ENCODE data around the gene TTLL4. TPM values are rescaled to one million over a fixed set of nuclear protein-coding genes. Genes with fewer than 3 reads are reported as not detected.

The TTLL4 gene
- total and polyA plus RNA-seq, 10 donors = 6.2 to 40.5 (median 19.6) TPM

DNA sequence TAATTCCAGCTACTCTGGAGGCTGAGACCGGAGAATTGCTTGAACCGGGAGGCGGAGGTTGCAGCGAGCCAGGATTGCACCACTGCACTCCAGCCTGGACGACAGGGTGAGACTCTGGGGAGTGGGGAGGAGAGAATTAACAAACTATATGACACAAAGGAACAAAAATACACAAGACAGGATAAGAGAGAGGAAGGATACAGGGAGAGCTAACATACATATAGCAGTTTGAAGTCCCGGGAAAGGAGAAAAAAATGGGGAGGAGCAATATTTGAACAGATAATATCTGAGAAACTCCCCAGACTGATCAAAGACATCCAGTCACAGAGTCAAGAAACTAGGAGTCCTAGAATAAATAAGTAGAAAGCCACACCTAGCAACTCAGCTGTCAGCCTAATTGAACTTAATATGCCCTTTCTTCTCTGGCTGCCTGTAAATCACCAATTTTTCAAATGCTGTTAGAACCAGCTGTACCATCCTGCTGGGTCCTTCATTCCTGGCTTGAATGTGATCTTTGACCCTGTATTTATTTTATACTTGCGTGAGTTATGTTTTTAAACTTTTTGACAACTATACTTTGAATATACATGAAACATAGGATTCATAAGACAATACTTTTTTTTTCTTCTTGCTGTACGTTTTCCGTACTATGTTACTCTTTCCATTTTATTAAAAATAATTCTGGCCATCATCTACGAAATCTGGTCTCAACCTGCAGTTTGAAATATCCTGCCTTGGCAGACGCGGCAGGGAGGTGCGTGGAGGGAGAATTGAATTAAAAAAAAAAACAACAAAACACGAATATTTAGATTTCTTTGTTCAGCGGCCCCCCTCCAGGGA lies 70.4 kb downstream of the TTLL4 start:
- intact Hi-C loops (cut with DNase I; ENCODE audit: low total_unique reads) = no loop called here
- WGBS, 5 donors = 43 to 46% (median 44%) methylated on average over 15 of the region's 15 CpGs

DNA sequence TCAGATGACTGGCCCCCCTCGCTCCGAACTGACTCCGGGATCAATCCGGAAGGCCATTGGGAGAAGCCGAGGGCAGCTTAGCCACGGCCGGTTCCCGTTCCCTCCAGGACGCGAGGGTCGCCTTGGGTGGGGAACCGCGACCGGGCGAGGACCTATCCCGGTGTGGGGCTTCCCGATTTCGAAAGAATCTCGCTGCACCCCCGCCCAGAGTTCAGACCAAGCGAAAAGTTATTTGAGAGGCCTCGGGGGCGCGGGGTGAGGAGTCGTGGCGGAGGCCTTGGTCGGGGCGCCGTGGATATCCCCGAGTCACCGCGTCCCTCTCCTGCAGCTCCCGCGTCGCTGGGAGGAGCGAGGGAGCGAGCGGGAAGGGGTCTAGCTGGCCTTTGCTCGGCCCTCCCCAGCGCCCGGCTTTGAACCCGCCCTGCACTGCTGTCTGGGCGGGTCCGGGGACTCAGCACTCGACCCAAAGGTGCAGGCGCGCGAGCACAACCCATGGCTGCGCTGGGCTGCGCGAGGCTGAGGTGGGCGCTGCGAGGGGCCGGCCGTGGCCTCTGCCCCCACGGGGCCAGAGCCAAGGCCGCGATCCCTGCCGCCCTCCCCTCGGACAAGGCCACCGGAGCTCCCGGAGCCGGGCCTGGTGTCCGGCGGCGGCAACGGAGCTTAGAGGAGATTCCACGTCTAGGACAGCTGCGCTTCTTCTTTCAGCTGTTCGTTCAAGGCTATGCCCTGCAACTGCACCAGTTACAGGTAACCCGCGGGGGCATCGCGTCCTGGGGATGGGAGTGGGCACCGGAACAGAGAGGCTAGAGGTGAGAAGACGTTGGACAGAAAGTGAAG lies 71.3 kb downstream of the TTLL4 start, which contains the start of gene CYP27A1:
CYP27A1 (plus strand) TSS at position 457 of the 837 bp plus-strand sequence; CDS start at position 493, 36 bp downstream.
- no peak for TF ChIP-seq POLR2A (IDR thresholded peaks at IDR 0.05)
- TF ChIP-seq POLR2AphosphoS5 (IDR thresholded peaks at IDR 0.05) = peak; percentile 4 to 69 (median 55)
- DNase-seq = peak; percentile 75
- Histone ChIP-seq H3K4me3 (peak within 1 kb of the TSS; percentile 34 to 70 (median 52)), H3K27ac (peak within 1 kb of the TSS in 7 of 8 donors; percentile 1 to 84 (median 64)), H3K36me3 (peaks cover 0 to under 1% (median 0%) of the 10 kb centered on the region in 6 donors), H3K27me3 (replicated peaks in 1 of 7) (peaks cover 0 to 57% (median 16%) of the 10 kb centered on the region in 7 donors), H3K9me3 (peaks cover 0 to 11% (median 10%) of the 10 kb centered on the region in 8 donors), H3K4me1 (peaks cover 0 to 23% (median 12%) of the 10 kb centered on the region in 6 donors)
- WGBS, 5 donors = 2 to 5% (median 4%) methylated on average over 47 to 76 of the region's 76 CpGs
- intact Hi-C loops (cut with DNase I; ENCODE audit: low total_unique reads) = no loop called here

More for the DNA sequence above, 70.4 kb downstream of the TTLL4 start:
- TF ChIP-seq POLR2AphosphoS5 (IDR thresholded peaks at IDR 0.05) = no peak
- TF ChIP-seq, protein P1, sequence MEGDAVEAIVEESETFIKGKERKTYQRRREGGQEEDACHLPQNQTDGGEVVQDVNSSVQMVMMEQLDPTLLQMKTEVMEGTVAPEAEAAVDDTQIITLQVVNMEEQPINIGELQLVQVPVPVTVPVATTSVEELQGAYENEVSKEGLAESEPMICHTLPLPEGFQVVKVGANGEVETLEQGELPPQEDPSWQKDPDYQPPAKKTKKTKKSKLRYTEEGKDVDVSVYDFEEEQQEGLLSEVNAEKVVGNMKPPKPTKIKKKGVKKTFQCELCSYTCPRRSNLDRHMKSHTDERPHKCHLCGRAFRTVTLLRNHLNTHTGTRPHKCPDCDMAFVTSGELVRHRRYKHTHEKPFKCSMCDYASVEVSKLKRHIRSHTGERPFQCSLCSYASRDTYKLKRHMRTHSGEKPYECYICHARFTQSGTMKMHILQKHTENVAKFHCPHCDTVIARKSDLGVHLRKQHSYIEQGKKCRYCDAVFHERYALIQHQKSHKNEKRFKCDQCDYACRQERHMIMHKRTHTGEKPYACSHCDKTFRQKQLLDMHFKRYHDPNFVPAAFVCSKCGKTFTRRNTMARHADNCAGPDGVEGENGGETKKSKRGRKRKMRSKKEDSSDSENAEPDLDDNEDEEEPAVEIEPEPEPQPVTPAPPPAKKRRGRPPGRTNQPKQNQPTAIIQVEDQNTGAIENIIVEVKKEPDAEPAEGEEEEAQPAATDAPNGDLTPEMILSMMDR (IDR thresholded peaks at IDR 0.05 in 8 of 11, conservative IDR thresholded peaks at IDR 0.05 in 3 of 11) = no peak
- no peak for TF ChIP-seq POLR2A (IDR thresholded peaks at IDR 0.05)
- Histone ChIP-seq H3K27me3 (replicated peaks in 1 of 7) (peaks cover 0 to 52% (median 16%) of the 10 kb centered on the region in 7 donors), H3K27ac (peak overlapping the region in 6 of 8 donors; percentile 1 to 84 (median 68)), H3K4me1 (peaks cover 0 to 23% (median 12%) of the 10 kb centered on the region in 6 donors), H3K36me3 (peaks cover 0 to 6% (median 0%) of the 10 kb centered on the region in 6 donors), H3K4me3 (peak overlapping the region; percentile 34 to 70 (median 52)), H3K9me3 (peaks cover 0 to 20% (median 16%) of the 10 kb centered on the region in 8 donors)
- no peak for DNase-seq

DNA sequence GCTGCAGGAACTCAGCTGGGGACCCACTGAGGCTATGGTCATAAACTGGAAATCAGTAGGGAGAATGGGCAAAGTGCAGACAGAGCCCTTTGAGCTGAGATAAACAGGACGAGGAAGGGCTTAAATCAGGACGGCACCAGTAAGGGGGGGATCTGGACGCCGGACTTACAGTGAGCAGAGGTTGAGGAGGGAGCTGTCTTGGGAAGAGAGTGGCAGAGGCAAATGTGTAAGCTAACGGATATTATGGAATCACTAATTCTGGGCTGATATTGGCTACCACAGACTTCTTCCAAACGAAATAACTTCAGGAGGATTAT lies 71.9 kb downstream of the TTLL4 start:
- 24 to 43% (median 29%) methylated on average over 6 of the region's 6 CpGs for WGBS, 5 donors
- Histone ChIP-seq H3K27ac (peak overlapping the region in 5 of 8 donors; percentile 60 to 84 (median 71)), H3K27me3 (replicated peaks in 1 of 7) (peaks cover 0 to 57% (median 16%) of the 10 kb centered on the region in 7 donors), H3K4me1 (peaks cover 0 to 23% (median 12%) of the 10 kb centered on the region in 6 donors), H3K36me3 (no peaks in the 10 kb centered on the region), H3K4me3 (peak overlapping the region; percentile 34 to 70 (median 52)), H3K9me3 (peaks cover 0 to 6% (median 5%) of the 10 kb centered on the region in 8 donors)
- TF ChIP-seq, protein P1 (IDR thresholded peaks at IDR 0.05 in 8 of 11, conservative IDR thresholded peaks at IDR 0.05 in 3 of 11) = no peak
- no peak for DNase-seq
- intact Hi-C loops (cut with DNase I; ENCODE audit: low total_unique reads) = no loop called here

DNA sequence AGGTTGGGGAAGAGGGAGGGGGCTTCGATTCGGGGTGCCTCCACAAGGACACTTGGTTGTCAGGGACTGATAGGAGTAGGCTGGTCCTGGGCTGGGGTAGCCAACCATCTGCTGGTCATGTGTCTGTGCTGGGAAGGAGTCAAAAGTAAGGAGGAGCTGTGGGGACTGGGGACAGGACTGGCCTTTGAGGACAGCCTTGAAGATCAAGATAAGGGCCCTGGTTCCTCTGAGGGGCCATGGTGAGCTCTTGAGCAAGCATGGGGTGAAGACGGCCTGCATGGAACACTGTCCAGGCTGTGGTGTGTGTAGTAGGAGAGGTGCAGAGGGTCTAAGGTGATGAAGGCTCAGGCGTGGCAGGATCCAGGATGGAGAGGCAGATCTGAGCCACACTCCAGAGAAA lies 73.1 kb downstream of the TTLL4 start:
- H3K4me3 ChIP-seq = peak overlapping the region in 1 of 8 donors; percentile 17
- peaks cover 0 to 57% (median 16%) of the 10 kb centered on the region in 7 donors for H3K27me3 ChIP-seq (replicated peaks in 1 of 7)
- peaks cover 0 to 5% (median 0%) of the 10 kb centered on the region in 8 donors for H3K9me3 ChIP-seq
- 82 to 88% (median 86%) methylated on average over 4 of the region's 4 CpGs for WGBS, 5 donors
- H3K4me1 ChIP-seq = peaks cover 0 to 23% (median 12%) of the 10 kb centered on the region in 6 donors
- no peak for DNase-seq
- TF ChIP-seq POLR2A (IDR thresholded peaks at IDR 0.05) (no peak), POLR2AphosphoS5 (IDR thresholded peaks at IDR 0.05) (no peak)
- TF ChIP-seq, protein P1 (IDR thresholded peaks at IDR 0.05 in 8 of 11, conservative IDR thresholded peaks at IDR 0.05 in 3 of 11) = no peak
- H3K36me3 ChIP-seq = peaks cover 0 to 3% (median 0%) of the 10 kb centered on the region in 6 donors
- H3K27ac ChIP-seq = no peak overlapping the region
- intact Hi-C loops (cut with DNase I; ENCODE audit: low total_unique reads) = no loop called here
